GM18508 (cell line): ENCODE results near the gene MAB21L2.

Source experiments
- ATAC-seq: cut with Tn5 transposase; IDR thresholded peaks from one replicate; pipeline ENCODE4 v1.9.1; 2021; ENCODE audit warnings: moderate number of reproducible peaks; ENCODE audit not compliant: insufficient read depth, unreplicated experiment

Gene MAB21L2

GRCh38 chr4:150573534-150573933 lies 8.4 kb upstream of the MAB21L2 start:
- no peak for ATAC-seq

GRCh38 chr4:150574678-150575077 lies 7.3 kb upstream of the MAB21L2 start:
- no peak for ATAC-seq

GRCh38 chr4:150577796-150578195 lies 4.2 kb upstream of the MAB21L2 start:
- ATAC-seq, result no peak

GRCh38 chr4:150578745-150579501 lies 3.0 kb upstream of the MAB21L2 start:
- no peak for ATAC-seq

GRCh38 chr4:150579551-150580234 lies 2.3 kb upstream of the MAB21L2 start:
- ATAC-seq, result no peak

- ATAC-seq, result no peak
These were observed 1.6 kb upstream of the MAB21L2 start for GRCh38 chr4:150580306-150580705.

- ATAC-seq, result no peak
These were observed 820 bp upstream of the MAB21L2 start for GRCh38 chr4:150581056-150581605.

GRCh38 chr4:150581641-150582051 lies 305 bp upstream of the MAB21L2 start:
- ATAC-seq, result no peak

- ATAC-seq, result no peak
These were observed 929 bp downstream of the MAB21L2 start for GRCh38 chr4:150582873-150583286.

GRCh38 chr4:150583287-150584110 lies 1.5 kb downstream of the MAB21L2 start:
- no peak for ATAC-seq

GRCh38 chr4:150584111-150584915 lies 2.4 kb downstream of the MAB21L2 start:
- ATAC-seq, result no peak

- no peak for ATAC-seq
These were observed 3.7 kb downstream of the MAB21L2 start for GRCh38 chr4:150585611-150586010.

GRCh38 chr4:150586162-150586810 lies 4.3 kb downstream of the MAB21L2 start:
- no peak for ATAC-seq

- ATAC-seq, result no peak
These were observed 6.4 kb downstream of the MAB21L2 start for GRCh38 chr4:150588316-150588715.

- ATAC-seq, result no peak
These were observed 7.2 kb downstream of the MAB21L2 start for GRCh38 chr4:150589157-150589556.

GRCh38 chr4:150590631-150591030 lies 8.7 kb downstream of the MAB21L2 start:
- no peak for ATAC-seq

- no peak for ATAC-seq
These were observed 9.5 kb downstream of the MAB21L2 start for GRCh38 chr4:150591406-150591805.

- no peak for ATAC-seq
These were observed 10.0 kb downstream of the MAB21L2 start for GRCh38 chr4:150591904-150592303.

GRCh38 chr4:150593996-150594395 lies 12.0 kb downstream of the MAB21L2 start:
- ATAC-seq, result no peak
